ENCODE results near the gene ARGLU1. TPM values are rescaled to one million over a fixed set of nuclear protein-coding genes. Genes with fewer than 3 reads are reported as not detected.

ARGLU1 gene
- total RNA-seq, 1 experiment from 2014 or later, result 137 TPM

DNA sequence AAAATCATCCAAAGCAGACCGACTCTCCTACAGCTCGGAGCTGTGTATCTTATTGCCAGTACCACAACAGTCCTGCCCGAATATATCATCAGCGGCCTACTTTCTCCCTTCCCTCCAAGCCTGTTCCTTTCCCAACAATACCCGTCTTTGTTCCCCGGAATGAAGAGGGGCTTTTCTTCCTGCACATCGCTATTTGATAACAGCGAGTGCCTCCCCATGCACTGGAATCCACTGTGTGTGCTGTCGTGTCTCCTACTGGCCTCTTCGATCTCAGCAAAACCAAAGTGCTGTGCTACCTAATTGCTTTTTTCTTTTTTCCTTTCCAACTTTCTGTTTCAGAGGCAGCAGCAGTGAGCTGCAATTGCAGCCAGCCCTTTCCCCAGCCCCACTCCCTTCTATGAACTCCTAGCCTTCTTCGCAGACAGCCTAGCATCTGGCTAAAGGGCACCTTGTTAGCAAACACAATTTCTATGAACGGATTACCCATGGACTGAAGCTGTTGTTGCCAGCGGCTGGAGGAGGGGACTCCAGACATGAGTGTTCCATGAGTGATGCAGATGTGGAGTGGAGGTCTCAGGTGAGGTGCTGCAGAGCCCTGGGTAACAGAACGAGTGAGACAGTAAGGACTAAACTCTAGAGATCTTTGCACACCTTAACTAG lies 75.9 kb downstream of the ARGLU1 start:
- H3K27ac Mint-ChIP-seq (ENCODE audit: unreplicated experiment), result no peak overlapping the region
- H3K27me3 ChIP-seq (replicated peaks; ENCODE audit: control insufficient read depth, insufficient read depth, low read length), result no peaks in the 10 kb centered on the region
- H3K4me1 Mint-ChIP-seq (ENCODE audit: low read depth, unreplicated experiment), result peaks cover 26% of the 10 kb centered on the region
- H3K36me3 Mint-ChIP-seq (ENCODE audit: insufficient read depth, unreplicated experiment), result peaks cover 79% of the 10 kb centered on the region
- no peak overlapping the region for H3K4me3 Mint-ChIP-seq (ENCODE audit: unreplicated experiment)
- no peaks in the 10 kb centered on the region for H3K27me3 Mint-ChIP-seq (ENCODE audit: insufficient read depth, unreplicated experiment)
- H3K4me1 ChIP-seq, result peaks cover 16% of the 10 kb centered on the region
- no peaks in the 10 kb centered on the region for H3K9me3 ChIP-seq
- no peak for DNase-seq
- H3K9me3 Mint-ChIP-seq (ENCODE audit: unreplicated experiment), result no peaks in the 10 kb centered on the region
- no peak overlapping the region for H3K4me3 ChIP-seq (ENCODE audit: low read depth, low read length)
- intact Hi-C loops (cut with micrococcal nuclease; ENCODE audit: unreplicated experiment), result no loop called here
- no TSS peak for BruUV-seq (replicated peaks)
- peaks cover 3% of the 10 kb centered on the region; the same call in 1 of the 2 replicates for H3K36me3 ChIP-seq (ENCODE audit: control insufficient read depth, insufficient read depth, low read length)
- TF ChIP-seq, protein P1, sequence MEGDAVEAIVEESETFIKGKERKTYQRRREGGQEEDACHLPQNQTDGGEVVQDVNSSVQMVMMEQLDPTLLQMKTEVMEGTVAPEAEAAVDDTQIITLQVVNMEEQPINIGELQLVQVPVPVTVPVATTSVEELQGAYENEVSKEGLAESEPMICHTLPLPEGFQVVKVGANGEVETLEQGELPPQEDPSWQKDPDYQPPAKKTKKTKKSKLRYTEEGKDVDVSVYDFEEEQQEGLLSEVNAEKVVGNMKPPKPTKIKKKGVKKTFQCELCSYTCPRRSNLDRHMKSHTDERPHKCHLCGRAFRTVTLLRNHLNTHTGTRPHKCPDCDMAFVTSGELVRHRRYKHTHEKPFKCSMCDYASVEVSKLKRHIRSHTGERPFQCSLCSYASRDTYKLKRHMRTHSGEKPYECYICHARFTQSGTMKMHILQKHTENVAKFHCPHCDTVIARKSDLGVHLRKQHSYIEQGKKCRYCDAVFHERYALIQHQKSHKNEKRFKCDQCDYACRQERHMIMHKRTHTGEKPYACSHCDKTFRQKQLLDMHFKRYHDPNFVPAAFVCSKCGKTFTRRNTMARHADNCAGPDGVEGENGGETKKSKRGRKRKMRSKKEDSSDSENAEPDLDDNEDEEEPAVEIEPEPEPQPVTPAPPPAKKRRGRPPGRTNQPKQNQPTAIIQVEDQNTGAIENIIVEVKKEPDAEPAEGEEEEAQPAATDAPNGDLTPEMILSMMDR (IDR thresholded peaks at IDR 0.05; ENCODE audit: insufficient read depth in 1 of 2, low read depth in 1 of 2, low read length in 1 of 2, severe bottlenecking in 1 of 2, unreplicated experiment in 1 of 2), result no peak
- ChIA-PET CTCF (no interaction called here), POLR2A (no interaction called here)

Other genes with a start within 250 kb of the ARGLU1 start
- 68.0 and 80.4 TPM in 2 replicates for gene EFNB2, start 32.5 kb downstream of the ARGLU1 start, total RNA-seq (2022)

Data from Caco-2 (cell line).